ENCODE results near the gene KLK12.

- TF ChIP-seq CTCF (IDR thresholded peaks at IDR 0.05 in 8 of 11, conservative IDR thresholded peaks at IDR 0.05 in 3 of 11) (no peak), POLR2AphosphoS5 (IDR thresholded peaks at IDR 0.05) (no peak)
These were observed 30.6 kb upstream of the KLK12 start for GRCh38 chr19:51065221-51065960.
